ENCODE data around the gene EFCAB5.

- TF ChIP-seq POLR2A (IDR thresholded peaks at IDR 0.05; ENCODE audit: low read length) (no peak), GATA1 (IDR thresholded peaks at IDR 0.05; ENCODE audit: low read depth, low read length) (no peak)
Measured at GRCh38 chr17:29903471-29903870, 38.0 kb upstream of the EFCAB5 start.

Data from erythroblast (primary cell).